Measurements from ENCODE around the gene RGS7. TPM values are rescaled to one million over a fixed set of nuclear protein-coding genes. Genes with fewer than 3 reads are reported as not detected.
"Not testable (repeated sequence)": the region's sequence is repeated elsewhere in the genome, so short reads cannot be mapped to it uniquely, and the experiment has no call there.

The RGS7 gene
- total and polyA plus RNA-seq, 7 experiments from 2014 or later, result not detected

DNA sequence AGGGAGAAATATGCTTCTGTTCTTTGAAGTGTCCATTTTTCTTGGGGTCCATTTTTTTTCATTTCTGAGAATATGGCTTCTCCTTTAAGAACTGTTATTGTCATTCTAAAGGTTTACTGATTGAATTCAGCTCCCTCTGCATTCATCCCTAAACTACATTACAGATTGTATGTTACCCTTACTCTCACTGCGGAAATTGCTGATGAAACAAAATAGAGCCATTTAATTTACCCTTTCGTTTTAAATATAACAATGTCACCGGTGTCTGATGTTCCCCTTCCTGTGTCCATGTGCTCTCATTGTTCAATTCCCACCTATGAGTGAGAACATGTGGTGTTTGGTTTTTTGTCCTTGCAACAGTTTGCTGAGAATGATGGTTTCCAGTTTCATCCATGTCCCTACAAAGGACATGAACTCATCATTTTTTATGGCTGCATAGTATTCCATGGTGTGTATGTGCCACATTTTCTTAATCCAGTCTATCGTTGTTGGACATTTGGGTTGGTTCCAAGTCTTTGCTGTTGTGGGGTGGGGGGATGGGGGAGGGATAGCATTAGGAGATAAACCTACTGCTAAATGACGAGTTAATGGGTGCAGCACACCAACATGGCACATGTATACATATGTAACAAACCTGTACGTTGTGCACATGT, 474.2 kb downstream of the RGS7 start:
- H3K27ac ChIP-seq (ENCODE audit: low read depth, low read length); ATAC-seq; H3K36me3 ChIP-seq (ENCODE audit: control insufficient read depth in 2 of 3, insufficient read depth in 3 of 3, low read length in 3 of 3); H3K4me3 ChIP-seq (ENCODE audit: low read length); CTCF ChIA-PET; H3K27me3 Mint-ChIP-seq; H3K27ac Mint-ChIP-seq; POLR2A ChIA-PET; H3K36me3 Mint-ChIP-seq; H3K4me1 Mint-ChIP-seq; DNase-seq; H3K4me3 Mint-ChIP-seq; H3K27me3 ChIP-seq (ENCODE audit: control insufficient read depth in 2 of 2, insufficient read depth in 2 of 2, low read length in 2 of 2); H3K9me3 ChIP-seq (ENCODE audit: control insufficient read depth in 2 of 3, low read length in 3 of 3); H3K4me1 ChIP-seq (ENCODE audit: control insufficient read depth in 2 of 2, insufficient read depth in 2 of 2, low read length in 2 of 2): not testable (repeated sequence)
- intact Hi-C loops (cut with micrococcal nuclease), result loop anchor here in 1 of 2 donors (10.0 kb wide), 1 partner anchor 612 kb away; no protein-coding TSS in a partner anchor
- H3K9me3 Mint-ChIP-seq, result peaks cover 0 to 10% (median 5%) of the 10 kb centered on the region in 11 donors

DNA sequence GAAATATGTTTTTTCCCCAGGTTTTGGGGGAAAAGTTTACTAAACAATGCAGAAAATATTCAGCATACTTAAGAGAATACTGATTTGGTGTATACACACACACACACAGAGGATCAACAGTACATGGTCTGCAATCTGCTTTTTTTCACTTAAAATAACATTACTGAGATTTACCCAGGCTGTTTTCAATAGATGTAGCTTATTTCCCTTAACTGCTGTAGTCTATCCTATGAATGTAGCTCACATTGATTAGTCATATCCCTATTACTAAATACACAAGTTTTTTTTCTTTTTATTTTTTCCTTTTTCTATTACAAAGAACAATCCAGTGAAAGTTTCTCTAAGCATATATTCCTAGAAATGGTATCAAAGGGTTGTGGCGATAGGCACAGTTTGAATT, 478.4 kb downstream of the RGS7 start:
- no peak overlapping the region for H3K27ac ChIP-seq (ENCODE audit: low read depth, low read length)
- no peak for DNase-seq
- ChIA-PET POLR2A (no interaction called here), CTCF (no interaction called here)
- no peak overlapping the region for H3K4me3 ChIP-seq (ENCODE audit: low read length)
- H3K27me3 ChIP-seq (ENCODE audit: control insufficient read depth in 2 of 2, insufficient read depth in 2 of 2, low read length in 2 of 2), result no peaks in the 10 kb centered on the region
- no peaks in the 10 kb centered on the region for H3K36me3 Mint-ChIP-seq
- ATAC-seq, result no peak
- H3K27ac Mint-ChIP-seq, result no peak overlapping the region
- no peaks in the 10 kb centered on the region for H3K4me1 ChIP-seq (ENCODE audit: control insufficient read depth in 2 of 2, insufficient read depth in 2 of 2, low read length in 2 of 2)
- intact Hi-C loops (cut with micrococcal nuclease), result no loop called here
- H3K4me3 Mint-ChIP-seq, result no peak overlapping the region
- H3K36me3 ChIP-seq (ENCODE audit: control insufficient read depth in 2 of 3, insufficient read depth in 3 of 3, low read length in 3 of 3), result no peaks in the 10 kb centered on the region
- peaks cover 2 to 21% (median 12%) of the 10 kb centered on the region in 11 donors for H3K9me3 Mint-ChIP-seq
- peaks cover 0 to 9% (median 0%) of the 10 kb centered on the region in 5 donors for H3K27me3 Mint-ChIP-seq
- no peaks in the 10 kb centered on the region for H3K4me1 Mint-ChIP-seq
- H3K9me3 ChIP-seq (ENCODE audit: control insufficient read depth in 2 of 3, low read length in 3 of 3), result no peaks in the 10 kb centered on the region

DNA sequence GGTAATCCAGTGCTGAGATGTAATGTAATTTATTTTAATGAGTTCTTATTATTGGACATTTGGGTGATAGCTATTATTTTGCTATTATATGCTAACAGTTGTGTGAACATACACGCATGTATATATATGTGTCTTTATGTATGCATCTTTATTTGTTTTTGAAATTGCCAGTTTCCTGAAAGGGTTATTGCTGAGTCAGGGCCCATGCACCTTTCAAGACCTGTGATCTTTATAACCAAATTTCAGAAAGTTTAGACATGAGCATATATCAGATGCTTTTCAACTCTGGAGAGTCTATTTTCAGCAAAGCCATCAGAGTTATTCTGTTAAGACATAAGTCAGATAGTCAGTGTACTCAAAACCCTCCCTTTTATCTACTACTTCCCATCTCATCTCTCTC, 479.4 kb downstream of the RGS7 start:
- intact Hi-C loops (cut with micrococcal nuclease), result no loop called here
- H3K27me3 ChIP-seq (ENCODE audit: control insufficient read depth in 2 of 2, insufficient read depth in 2 of 2, low read length in 2 of 2), result no peaks in the 10 kb centered on the region
- Mint-ChIP-seq H3K9me3 (peaks cover 0 to 21% (median 12%) of the 10 kb centered on the region in 11 donors), H3K4me3 (no peak overlapping the region), H3K27ac (no peak overlapping the region), H3K27me3 (peaks cover 0 to 9% (median 0%) of the 10 kb centered on the region in 5 donors), H3K4me1 (no peaks in the 10 kb centered on the region), H3K36me3 (no peaks in the 10 kb centered on the region)
- H3K4me1 ChIP-seq (ENCODE audit: control insufficient read depth in 2 of 2, insufficient read depth in 2 of 2, low read length in 2 of 2), result no peaks in the 10 kb centered on the region
- DNase-seq, result no peak
- H3K27ac ChIP-seq (ENCODE audit: low read depth, low read length), result no peak overlapping the region
- CTCF ChIA-PET, result no interaction called here
- H3K9me3 ChIP-seq (ENCODE audit: control insufficient read depth in 2 of 3, low read length in 3 of 3), result no peaks in the 10 kb centered on the region
- H3K36me3 ChIP-seq (ENCODE audit: control insufficient read depth in 2 of 3, insufficient read depth in 3 of 3, low read length in 3 of 3), result no peaks in the 10 kb centered on the region
- no peak overlapping the region for H3K4me3 ChIP-seq (ENCODE audit: low read length)
- POLR2A ChIA-PET, result no interaction called here
- no peak for ATAC-seq

DNA sequence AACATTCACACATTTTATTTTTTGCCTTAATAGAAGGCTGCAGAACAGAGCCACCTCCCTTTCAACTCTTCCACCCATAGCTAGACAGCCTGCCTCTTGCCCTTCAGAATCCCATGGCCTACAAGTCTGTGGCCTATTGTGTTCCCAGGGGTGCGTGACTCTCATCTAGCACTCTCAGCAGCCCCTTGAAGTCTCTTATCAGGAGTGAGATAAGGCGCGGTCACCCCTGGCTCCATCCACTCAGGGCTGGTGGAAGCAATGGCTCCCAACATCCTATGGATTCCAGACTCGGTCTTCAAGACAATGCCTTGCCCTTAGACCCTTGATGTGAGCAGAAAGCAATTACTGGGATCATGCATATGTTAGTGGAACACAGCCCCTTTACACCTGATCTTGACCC, 480.9 kb downstream of the RGS7 start:
- no peak overlapping the region for H3K4me3 Mint-ChIP-seq
- DNase-seq, result no peak
- ChIA-PET CTCF (no interaction called here), POLR2A (no interaction called here)
- H3K27ac ChIP-seq (ENCODE audit: low read depth, low read length), result no peak overlapping the region
- no peak overlapping the region for H3K4me3 ChIP-seq (ENCODE audit: low read length)
- no peaks in the 10 kb centered on the region for H3K36me3 ChIP-seq (ENCODE audit: control insufficient read depth in 2 of 3, insufficient read depth in 3 of 3, low read length in 3 of 3)
- H3K36me3 Mint-ChIP-seq, result no peaks in the 10 kb centered on the region
- no peak overlapping the region for H3K27ac Mint-ChIP-seq
- intact Hi-C loops (cut with micrococcal nuclease), result no loop called here
- H3K9me3 ChIP-seq (ENCODE audit: control insufficient read depth in 2 of 3, low read length in 3 of 3), result no peaks in the 10 kb centered on the region
- H3K4me1 Mint-ChIP-seq, result no peaks in the 10 kb centered on the region
- H3K27me3 ChIP-seq (ENCODE audit: control insufficient read depth in 2 of 2, insufficient read depth in 2 of 2, low read length in 2 of 2), result no peaks in the 10 kb centered on the region
- no peak for ATAC-seq
- H3K4me1 ChIP-seq (ENCODE audit: control insufficient read depth in 2 of 2, insufficient read depth in 2 of 2, low read length in 2 of 2), result no peaks in the 10 kb centered on the region
- peaks cover 0 to 9% (median 0%) of the 10 kb centered on the region in 5 donors for H3K27me3 Mint-ChIP-seq
- peaks cover 0 to 26% (median 11%) of the 10 kb centered on the region in 11 donors for H3K9me3 Mint-ChIP-seq

DNA sequence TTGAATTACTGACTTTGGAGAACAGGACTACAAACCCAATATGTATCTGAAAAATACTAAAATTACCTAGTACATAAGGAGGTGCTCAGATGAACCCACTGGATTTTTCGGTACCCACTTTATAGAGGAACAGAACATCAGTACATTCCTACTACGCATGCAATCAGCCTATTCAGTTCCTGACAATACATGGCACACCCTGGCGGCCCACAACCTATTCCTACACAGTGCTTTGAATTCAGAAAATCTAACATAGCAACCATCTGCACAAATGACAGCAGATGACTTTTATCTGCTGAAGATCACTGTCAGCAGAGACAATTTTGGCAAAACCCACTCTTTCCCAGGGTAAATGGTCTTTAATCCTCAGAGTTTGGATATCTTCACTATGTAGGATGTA, 487.9 kb downstream of the RGS7 start:
- ChIA-PET POLR2A (no interaction called here), CTCF (no interaction called here)
- Mint-ChIP-seq H3K9me3 (peaks cover 0 to 12% (median 3%) of the 10 kb centered on the region in 11 donors), H3K36me3 (no peaks in the 10 kb centered on the region), H3K4me3 (no peak overlapping the region), H3K27me3 (peaks cover 0 to 7% (median 0%) of the 10 kb centered on the region in 5 donors), H3K4me1 (no peaks in the 10 kb centered on the region), H3K27ac (no peak overlapping the region)
- intact Hi-C loops (cut with micrococcal nuclease), result no loop called here
- H3K27me3 ChIP-seq (ENCODE audit: control insufficient read depth in 2 of 2, insufficient read depth in 2 of 2, low read length in 2 of 2), result no peaks in the 10 kb centered on the region
- no peak overlapping the region for H3K4me3 ChIP-seq (ENCODE audit: low read length)
- no peaks in the 10 kb centered on the region for H3K9me3 ChIP-seq (ENCODE audit: control insufficient read depth in 2 of 3, low read length in 3 of 3)
- H3K4me1 ChIP-seq (ENCODE audit: control insufficient read depth in 2 of 2, insufficient read depth in 2 of 2, low read length in 2 of 2), result no peaks in the 10 kb centered on the region
- DNase-seq, result no peak
- H3K36me3 ChIP-seq (ENCODE audit: control insufficient read depth in 2 of 3, insufficient read depth in 3 of 3, low read length in 3 of 3), result no peaks in the 10 kb centered on the region
- no peak for ATAC-seq
- no peak overlapping the region for H3K27ac ChIP-seq (ENCODE audit: low read depth, low read length)

DNA sequence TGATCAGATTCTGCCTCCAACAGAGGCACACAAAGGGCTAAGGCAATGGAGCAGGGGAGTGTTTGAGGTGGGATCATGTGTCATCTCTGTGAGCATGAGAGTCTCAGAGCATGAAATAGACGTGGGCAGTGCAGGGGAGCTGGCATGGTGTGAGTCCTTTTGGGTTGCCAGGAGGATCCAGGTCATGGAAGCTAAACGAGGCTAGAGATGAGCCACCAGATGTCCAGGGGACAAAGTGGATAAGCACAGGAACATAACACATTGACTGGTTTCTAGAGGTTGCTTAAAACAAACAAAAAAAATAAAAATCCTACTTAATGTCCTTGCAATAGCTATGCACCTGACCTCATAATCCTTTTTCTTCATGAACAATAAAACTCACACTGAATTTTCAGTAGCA, 490.3 kb downstream of the RGS7 start:
- no peak overlapping the region for H3K27ac Mint-ChIP-seq
- H3K4me1 Mint-ChIP-seq, result no peaks in the 10 kb centered on the region
- no peak for DNase-seq
- Histone ChIP-seq H3K27me3 (ENCODE audit: control insufficient read depth in 2 of 2, insufficient read depth in 2 of 2, low read length in 2 of 2) (no peaks in the 10 kb centered on the region), H3K9me3 (ENCODE audit: control insufficient read depth in 2 of 3, low read length in 3 of 3) (no peaks in the 10 kb centered on the region), H3K27ac (ENCODE audit: low read depth, low read length) (no peak overlapping the region), H3K4me3 (ENCODE audit: low read length) (no peak overlapping the region), H3K4me1 (ENCODE audit: control insufficient read depth in 2 of 2, insufficient read depth in 2 of 2, low read length in 2 of 2) (no peaks in the 10 kb centered on the region), H3K36me3 (ENCODE audit: control insufficient read depth in 2 of 3, insufficient read depth in 3 of 3, low read length in 3 of 3) (no peaks in the 10 kb centered on the region)
- CTCF ChIA-PET, result no interaction called here
- no peak overlapping the region for H3K4me3 Mint-ChIP-seq
- H3K36me3 Mint-ChIP-seq, result no peaks in the 10 kb centered on the region
- intact Hi-C loops (cut with micrococcal nuclease), result no loop called here
- ATAC-seq, result no peak
- peaks cover 0 to 7% (median 0%) of the 10 kb centered on the region in 5 donors for H3K27me3 Mint-ChIP-seq
- peaks cover 0 to 10% (median 2%) of the 10 kb centered on the region in 11 donors for H3K9me3 Mint-ChIP-seq
- POLR2A ChIA-PET, result no interaction called here

DNA sequence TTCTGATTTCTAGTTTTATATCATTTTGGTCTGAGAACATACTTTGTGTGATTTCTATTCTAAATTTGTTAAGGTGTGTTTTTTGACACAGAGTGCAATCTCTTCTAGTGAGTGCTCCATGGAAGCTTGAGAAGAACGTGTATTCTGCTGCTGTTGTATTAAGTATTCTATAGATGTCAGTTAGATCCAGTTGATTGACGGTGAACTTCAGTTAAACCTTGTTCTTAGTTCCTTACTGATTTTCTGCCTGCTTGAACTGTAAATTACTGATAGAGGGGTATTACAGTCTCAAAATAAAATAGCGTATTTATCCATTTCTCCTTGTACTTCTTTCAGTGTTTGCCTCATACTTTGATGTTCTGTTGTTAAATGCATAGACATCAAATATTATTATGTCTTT, 497.0 kb downstream of the RGS7 start:
- Histone ChIP-seq H3K36me3 (ENCODE audit: control insufficient read depth in 2 of 3, insufficient read depth in 3 of 3, low read length in 3 of 3) (no peaks in the 10 kb centered on the region), H3K4me3 (ENCODE audit: low read length) (no peak overlapping the region), H3K4me1 (ENCODE audit: control insufficient read depth in 2 of 2, insufficient read depth in 2 of 2, low read length in 2 of 2) (no peaks in the 10 kb centered on the region), H3K27me3 (ENCODE audit: control insufficient read depth in 2 of 2, insufficient read depth in 2 of 2, low read length in 2 of 2) (no peaks in the 10 kb centered on the region), H3K9me3 (ENCODE audit: control insufficient read depth in 2 of 3, low read length in 3 of 3) (no peaks in the 10 kb centered on the region), H3K27ac (ENCODE audit: low read depth, low read length) (no peak overlapping the region)
- intact Hi-C loops (cut with micrococcal nuclease), result no loop called here
- Mint-ChIP-seq H3K9me3 (peaks cover 0 to 2% (median 0%) of the 10 kb centered on the region in 11 donors), H3K4me1 (no peaks in the 10 kb centered on the region), H3K27me3 (no peaks in the 10 kb centered on the region), H3K36me3 (no peaks in the 10 kb centered on the region), H3K4me3 (no peak overlapping the region), H3K27ac (no peak overlapping the region)
- ChIA-PET POLR2A (no interaction called here), CTCF (no interaction called here)
- ATAC-seq (no peak), DNase-seq (no peak)

Data from naive thymus-derived CD4-positive, alpha-beta T cell (primary cell).